Stimulated activated CD8-positive, alpha-beta memory T cell treated with anti-CD3 and anti-CD28 coated beads, Interleukin-15, amount 100 ng/mL, for 48 hours (primary cell): ENCODE data around the gene RAB11FIP4.

ENCODE experiments used
- DNase-seq, 2 donors: peaks; one replicate each; pipeline ENCODE4 v3.0.0-alpha.2; 2020; ENCODE audit warnings: low read depth in 2 of 2

RAB11FIP4 gene

DNA sequence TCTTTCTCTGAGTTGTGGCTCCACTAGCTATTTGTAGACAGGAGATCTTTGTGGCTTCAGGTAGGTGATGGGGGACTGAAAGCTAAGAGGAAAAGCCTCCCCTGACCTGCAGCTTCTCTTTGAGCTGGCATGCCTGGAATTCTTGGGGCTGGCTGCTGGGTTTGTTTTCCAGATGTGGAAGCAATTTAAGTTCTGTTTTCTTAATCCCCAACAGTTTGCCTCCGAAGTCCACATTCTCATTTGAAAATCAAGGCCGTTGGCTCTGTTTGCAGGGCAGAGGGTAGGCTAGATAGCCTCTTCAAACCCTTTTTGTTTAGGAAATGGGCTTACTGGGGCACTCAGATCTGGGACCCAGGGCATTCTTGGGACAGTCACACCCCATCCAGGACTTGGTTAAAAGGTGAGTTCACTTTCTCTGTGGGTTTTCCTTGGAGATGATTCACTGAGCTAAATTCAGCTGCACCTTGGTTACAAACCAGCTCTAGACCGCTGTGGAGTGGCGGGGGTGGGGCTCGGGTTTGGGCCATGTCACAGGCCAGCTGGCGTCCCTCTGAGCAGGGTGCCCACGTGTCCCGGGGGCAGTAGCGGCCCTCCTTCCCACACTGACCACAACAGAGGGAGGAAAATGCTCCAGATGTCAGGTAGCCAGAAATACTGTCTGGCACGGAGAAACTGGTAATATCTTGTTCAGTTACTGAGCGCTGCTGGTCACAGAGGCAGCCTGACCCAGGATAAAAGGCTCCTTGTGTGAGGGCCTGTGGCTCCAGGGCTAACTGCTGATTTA, 108.5 kb downstream of the RAB11FIP4 start:
- peak in 1 of 2 donors; percentile 57 for DNase-seq

DNA sequence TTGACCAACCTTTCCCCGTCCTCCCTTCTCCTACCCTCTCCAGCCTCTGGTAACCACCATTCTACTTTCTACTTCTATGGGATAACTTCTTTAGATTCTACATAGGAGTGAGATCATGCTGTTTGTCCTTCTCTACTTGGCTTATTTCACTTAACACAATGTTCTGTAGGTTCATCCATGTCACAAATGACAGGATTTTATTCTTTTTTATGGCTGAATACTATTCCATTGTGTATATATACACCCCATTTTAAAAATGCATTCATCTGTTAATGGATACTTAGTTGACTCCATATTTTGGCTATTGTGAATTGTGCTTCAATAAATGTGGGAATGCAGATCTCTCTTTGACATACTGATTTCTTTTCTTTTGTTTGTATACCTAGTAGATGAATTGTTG, 115.0 kb downstream of the RAB11FIP4 start:
- no peak for DNase-seq

DNA sequence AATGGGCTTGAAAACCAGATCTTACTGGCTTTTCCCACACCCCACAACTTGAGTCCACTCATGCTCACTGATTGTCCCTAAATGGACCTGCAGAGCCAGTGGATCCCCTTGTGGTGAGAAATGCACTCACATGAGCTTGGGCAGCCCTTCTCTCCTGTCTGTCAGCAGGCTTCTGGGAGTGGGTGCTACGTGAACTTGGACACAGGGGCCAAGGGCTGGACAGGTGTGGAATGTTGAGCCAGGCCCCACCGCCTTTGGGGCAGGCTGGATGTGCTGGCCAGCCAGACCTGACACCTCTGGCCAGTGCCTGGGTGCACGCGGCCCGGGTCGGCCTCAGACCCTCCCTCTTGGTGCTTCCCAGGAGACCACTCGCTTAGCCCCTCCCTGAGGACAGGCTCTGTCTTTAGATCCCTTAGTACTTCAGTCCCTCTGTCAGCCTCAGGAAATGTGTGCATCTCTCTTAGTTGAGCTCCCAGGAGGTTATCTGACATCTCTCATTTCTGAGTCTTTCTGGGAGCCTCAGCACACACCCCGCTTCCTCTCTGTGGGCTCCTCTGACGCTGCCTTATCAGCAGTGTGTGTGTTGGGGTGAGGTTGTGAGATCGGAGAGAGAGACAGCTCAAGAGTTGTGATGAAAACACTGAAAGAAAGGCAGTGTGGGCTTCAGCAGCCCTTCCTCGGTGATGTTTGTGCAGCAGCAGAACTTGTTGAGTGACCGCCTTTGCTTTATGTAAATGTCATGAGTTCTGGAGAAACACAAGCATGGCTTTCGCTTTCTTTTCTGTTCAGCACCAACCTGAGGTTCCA, 117.0 kb downstream of the RAB11FIP4 start:
- peak in 1 of 2 donors; percentile 69 for DNase-seq

DNA sequence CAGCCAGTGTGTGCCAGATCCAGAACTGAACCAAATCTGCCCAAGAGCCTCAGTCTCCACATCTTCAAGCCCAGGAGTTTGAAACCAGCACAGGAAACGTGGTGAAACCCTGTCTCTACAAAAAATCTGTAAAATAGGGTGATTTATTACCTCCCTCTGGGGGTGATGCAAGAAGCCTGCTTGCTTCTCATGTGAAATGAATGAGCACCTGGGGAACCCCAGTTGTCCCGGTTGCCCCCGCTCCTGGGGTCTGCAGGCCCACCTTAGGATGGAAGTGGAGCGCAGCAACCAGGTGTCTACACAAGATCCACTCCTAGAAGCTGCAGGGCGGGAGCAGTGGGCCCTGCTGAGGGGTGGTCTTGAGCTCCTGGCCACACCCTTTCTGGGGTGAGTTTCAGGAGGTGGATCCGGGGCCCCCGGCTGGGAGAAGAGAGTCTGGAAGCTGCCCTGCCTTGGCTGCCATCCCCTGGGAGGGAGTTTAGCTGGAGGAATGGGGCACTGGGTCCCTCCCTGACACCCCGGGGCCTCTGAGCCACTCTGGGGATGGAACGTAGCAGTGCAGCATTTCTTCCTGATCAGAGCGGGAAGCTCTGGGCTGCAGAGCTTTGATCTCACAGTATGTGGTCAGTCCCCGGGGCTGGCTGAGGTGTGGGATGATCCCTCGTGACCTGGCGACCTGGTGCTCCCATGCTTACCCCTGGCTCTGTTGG, 117.8 kb downstream of the RAB11FIP4 start:
- DNase-seq: no peak

DNA sequence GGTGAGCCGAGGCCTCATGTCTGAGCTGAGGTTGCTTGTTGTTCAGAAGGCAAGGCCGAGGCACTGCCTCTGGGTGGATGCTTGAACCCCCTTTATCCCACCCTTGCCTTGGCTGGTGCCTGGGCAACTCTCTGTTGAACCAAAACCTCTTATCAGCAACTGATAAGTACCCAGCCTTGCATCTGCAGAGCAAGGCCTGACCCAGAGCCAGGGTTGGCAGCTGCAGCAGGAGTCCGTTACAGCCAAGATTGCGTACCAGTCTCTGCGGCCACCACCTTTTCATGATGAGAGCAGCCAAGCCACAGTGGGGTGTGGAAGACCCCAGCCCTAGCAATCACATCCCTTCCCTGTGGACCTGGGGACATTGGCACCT, 118.3 kb downstream of the RAB11FIP4 start:
- DNase-seq: no peak

DNA sequence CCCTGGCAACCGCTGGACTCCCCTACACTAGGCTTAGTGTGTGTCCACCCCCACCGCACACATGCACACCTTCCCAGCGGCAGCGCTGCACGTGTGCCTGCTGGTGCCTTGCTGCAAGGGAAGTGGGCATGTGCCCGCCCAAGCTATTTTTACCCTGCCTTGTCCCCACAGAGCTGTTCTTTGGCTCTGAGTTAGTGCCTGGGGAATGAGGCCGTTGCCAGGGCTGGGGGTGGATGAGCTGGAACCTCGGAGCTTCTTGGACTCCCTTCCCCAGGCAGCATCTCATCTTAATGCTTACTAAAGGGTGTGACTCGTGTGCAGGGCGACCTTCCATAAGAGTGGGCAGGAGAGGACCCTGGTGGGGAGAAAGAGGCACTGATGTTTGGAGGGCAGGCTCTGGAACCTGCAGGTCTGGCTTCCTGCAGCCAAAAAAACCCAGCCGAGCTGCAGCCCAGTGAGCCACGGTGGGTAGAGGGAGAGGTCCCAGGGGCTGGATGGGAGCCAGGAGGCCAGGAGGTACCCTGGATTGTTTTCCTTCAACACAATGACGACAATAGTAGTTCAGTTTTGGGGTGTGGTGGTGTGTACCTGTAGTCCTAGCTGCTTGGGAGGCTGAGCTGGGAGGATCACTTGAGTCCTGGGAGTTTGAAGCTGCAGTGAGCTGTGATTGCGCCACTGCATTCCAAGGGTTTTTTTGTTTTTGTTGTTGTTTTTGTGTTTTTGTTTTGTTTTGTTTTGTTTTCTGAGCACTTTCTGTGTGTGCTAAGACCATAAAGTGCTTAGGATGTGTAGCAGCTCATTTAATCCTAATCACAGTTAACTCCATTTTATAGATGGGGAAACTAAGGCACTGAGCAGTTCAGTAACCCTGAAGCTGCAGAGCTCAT, 119.1 kb downstream of the RAB11FIP4 start:
- no peak for DNase-seq

DNA sequence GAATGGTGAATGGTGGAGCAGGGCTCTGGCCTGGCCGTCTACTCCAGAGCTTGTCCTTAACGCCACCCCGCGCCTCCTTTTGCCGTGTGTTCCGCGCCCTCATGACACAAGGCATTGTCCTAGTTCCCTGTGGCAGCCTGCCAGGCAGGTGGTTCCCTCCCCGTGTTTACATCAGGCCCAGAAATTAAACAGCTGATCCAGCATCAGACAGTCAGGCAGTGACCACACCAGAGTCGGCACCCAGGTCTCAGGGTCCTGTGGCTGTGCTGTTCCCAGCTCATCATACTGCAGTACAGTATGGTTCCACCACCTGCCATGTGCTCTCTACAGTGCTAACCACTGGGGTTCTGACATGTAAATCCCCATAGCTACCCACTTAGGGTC, 119.7 kb downstream of the RAB11FIP4 start:
- no peak for DNase-seq

DNA sequence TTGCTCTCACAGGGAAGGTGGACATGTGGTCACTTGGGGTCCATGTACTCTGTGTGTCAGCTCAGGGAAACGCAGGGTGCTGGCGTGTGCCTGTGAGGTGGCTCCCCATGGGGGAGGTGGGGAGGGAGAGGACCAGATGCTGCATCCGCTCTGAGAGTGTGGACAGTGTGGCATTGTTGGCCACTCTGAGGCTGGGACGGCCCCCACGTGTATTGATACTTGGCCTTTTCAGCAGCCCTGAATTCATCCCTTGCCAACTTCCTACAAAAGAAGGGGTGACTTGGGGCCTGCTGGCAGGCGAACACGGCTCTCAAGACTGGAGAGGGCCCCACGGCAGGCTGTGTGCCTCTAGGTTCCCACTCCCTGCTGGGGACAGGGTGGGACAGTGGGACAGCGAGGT, 120.1 kb downstream of the RAB11FIP4 start:
- no peak for DNase-seq

DNA sequence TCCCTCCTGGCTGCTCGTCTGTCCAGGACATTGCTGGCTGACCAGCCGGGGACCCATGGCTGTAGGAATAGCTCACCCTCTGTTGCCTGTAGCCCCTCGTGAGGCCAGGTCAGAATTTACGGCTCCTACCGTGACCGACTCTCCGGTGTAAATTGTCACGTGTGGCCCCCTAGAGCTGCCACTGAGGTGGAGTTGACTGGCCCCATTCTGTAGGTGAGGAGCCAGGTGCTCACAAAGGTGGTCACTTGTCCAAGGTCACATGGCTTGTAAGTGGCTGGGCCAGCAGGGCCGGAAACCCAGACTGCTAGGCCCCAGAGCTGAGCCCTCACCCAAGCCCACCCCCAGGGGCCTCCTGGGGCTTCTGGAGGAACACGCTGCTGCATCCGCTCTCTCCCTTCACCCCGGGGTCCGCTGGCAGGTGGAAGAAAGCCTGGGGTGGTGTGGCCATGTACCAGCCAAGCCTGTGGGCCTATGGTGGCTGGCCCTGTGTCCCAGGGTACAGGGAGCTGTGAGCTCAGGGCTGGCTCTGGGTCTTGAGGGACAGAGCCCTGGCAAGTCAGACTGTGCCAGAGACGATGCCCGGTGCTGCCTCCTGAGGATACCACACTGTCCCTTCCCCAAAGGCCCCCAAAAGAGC, 120.7 kb downstream of the RAB11FIP4 start:
- DNase-seq: no peak

DNA sequence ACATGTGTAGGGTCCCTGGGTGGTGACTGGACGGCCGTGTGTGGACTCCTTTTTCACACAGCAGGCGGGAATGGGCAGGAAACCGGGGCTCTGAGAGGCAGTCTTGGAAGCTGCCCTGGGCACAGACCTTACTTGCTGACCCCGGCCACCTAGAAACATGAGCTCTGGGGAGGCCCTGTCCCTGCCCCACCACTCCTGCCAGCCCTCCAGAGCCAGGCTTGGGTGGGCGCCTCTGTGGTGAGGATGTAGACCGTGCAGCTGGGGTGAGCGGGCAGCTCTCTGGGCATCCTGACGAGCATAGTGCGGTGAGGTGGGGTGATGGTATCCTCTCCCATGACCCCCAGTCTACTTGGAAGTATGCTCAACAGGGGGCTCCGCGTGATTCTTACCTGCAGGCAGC, 121.3 kb downstream of the RAB11FIP4 start:
- no peak for DNase-seq

DNA sequence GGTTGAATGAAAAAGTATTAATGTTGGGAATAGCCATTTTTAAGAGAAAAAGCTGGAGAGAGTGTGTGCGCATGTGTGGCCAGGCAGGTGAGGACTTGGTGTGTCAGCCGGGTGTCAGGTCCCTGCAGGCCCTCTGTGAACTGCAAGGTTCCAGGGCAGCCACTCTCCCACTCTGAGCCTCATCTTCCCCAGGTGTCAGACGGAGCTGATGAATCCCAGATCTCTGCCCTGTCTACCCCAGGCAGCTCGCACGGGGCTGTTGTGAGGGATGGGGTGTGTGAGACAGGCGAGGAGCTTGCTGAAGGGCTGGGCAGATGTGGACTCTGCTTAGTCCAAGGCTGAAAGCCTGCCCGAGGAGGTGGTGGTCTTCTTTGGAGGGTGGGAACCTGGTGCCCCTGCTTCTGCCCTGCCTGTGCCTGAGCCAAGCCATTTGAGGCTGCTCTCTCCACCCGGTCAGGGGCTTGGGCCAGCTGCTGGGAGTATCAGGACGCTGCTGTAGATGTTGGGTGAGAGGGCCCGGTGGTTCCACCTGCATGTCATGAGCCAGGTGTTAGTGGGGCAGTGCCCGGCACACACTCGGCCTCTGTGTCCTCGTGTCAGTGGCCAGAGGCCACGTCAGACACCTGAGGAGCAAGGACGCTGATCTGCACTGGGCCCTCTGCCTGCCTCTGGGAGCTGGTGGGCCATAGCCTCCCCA, 122.4 kb downstream of the RAB11FIP4 start:
- no peak for DNase-seq

DNA sequence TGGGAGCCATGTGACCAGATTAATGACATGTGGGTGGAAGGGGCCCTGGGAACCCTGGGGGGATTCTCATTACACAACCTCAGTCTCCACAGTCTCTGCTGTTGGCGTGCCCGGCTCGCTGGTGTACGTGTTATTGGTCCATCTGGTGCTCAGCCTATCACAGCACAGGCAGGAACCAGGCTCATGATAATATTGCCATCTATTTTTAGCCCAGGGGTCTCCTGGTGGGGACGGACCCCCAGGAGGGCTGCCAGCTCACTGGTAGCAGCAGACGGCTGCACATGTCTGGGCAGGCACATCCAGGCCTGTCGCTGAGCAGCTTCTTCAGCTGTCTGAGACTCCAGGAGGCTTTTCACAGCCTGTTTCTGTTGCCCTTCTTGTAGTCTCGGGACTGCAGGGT, 123.8 kb downstream of the RAB11FIP4 start:
- DNase-seq: no peak

DNA sequence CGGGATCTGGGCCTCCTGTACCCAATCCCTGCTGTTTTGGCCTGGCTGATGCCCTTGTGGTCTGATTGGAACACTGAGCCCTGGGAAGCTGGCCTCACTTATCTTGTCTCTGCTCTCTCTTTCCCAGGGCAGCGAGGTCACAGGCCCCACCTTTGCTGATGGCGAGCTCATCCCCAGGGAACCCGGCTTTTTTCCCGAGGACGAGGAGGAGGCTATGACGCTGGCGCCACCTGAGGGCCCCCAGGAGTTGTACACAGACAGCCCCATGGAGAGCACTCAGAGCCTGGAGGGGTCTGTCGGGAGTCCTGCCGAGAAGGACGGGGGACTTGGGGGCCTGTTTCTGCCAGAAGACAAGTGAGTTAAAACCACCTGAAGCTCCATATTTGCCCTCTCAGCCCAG, 126.0 kb downstream of the RAB11FIP4 start:
- no peak for DNase-seq

DNA sequence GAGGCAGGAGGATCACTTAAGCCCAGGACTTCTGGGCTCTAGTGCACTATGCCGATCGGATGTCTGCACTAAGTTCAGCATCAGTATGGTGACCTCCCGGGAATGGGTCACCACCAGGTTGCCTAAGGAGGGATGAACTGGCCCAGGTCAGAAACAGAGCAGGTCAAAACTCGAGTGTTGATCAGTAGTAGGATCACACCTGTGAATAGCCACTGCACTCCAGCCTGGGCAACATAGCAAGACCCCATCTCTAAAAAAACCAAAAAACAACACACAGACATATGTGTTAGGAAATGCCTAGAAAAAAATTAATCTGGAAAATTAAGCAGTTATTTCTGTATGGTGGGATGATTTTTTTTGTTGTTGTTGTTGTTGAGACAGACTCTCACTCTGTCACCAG, 127.0 kb downstream of the RAB11FIP4 start:
- no peak for DNase-seq

DNA sequence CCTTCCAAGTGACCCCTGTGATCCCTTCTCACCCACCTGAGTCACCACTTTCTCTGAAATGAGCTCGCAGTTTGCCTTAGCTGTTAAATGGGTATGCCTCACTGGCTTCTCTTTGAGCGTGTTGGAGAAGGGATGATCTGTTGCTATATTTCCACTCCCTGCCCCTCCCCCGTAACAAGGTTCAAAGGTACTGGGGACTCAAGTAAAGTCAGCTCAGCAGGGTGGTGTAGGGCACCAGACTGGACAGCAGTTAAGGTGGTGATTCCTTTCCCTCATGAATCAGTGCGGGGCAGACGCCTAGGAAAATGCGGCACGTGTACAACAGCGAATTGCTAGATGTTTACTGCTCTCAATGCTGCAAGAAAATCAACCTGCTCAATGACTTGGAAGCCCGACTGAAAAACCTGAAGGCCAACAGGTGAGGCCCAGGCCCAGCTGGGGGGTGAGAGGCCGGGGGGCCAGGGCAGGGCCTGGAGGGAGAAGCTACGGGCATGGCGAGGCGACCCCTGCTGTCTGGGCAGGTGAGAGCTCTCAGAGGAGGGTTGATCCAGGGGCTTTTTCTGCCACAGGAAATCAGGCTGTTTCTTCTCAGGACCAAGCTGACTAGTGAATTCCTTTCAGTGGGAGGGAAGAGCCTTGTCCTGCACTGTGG, 130.3 kb downstream of the RAB11FIP4 start:
- no peak for DNase-seq

DNA sequence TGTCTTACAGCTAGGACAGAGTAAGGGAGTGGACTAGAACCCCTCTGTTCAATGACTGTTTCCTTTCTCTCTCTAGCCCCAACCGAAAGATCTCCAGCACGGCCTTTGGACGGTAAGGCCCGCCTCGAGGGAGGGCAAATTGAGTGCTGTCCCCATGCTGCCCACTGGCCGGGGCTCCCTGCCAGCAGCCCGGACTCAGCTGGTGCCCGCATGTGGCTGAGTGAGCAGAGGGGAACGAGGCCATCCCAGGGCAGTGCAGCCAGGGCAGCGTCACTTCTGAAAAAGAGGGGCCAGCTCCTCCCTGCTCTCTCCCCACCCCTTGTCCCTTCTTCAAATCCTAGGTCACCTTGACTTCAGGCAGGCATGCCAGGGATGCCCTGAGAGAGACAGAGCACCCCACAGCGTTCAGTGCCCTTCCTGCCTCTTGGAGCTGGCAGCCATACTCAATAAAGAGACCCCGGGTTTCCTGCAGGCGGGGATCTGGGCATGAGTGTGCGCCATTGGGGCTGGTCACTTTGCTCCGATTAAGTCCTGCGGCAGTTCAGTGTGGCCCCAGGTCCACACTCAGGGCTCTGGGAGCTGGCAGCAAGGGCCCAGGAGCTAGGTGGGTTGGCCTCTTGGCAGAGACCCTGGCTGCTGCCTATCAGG, 130.9 kb downstream of the RAB11FIP4 start:
- no peak for DNase-seq

DNA sequence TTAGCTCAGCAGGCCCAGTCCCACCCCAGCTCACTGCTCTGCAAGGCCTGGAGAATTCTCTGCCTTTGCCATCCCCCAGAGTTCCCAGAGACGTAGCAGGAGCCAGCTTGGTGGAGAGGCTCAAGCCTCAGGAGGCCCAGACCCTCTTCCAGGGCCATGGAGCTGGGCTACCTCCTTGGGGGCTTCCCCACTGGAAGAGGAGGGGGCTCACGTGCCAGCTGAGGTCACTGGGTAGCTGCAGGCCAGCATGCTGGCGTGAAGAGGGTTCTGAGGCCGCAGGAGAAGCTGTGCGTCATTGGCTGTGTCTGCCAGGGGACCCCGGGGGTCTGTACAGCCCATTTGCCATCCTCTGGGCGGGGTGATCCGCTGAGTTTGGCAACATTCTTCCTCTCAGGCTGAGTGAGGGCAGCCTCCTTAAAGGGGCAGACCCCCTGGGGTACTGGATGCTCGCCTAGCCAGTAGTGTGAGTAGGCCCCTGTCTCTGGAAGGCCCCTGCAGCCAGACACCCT, 131.6 kb downstream of the RAB11FIP4 start:
- DNase-seq: no peak

DNA sequence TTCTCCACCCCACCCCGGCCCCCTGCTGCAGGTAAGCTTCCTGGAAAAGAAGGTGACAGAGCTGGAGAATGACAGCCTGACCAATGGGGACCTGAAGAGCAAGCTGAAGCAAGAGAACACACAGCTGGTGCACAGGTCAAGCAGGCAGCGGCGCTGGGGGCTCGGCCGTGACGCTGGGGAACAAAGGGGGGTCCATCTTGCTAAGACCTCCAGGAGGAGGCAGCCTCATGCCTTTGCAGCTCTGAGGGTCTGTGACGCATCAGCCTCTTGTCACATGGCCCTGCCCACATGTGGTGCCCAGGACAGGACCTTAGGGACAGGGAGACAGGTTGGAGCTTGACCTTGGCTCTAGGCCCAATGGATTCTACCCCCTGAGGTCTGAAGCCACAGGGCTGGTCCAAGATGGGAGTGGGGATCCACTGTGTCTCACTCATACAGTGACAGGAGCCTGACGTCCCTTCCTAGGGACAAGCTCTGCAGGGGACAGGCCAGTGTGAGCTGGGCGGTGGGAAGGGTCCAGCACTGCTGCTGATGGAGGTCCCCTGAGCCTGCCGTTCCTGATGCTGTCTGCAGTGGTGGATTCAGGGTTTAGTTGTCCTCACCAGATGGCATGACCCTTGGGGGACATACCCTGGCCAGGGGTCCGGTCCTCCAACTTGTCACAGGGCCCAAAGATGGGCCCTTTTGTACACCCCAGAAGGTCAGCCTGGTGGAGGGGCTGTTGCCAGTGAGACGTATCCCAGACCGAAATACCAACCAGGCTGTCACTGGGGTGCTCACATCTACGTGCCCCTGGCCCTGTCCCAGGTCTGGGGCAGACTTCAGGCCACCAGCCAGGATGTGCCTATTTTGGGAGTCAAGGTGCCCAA, 132.6 kb downstream of the RAB11FIP4 start:
- no peak for DNase-seq
